Tibial nerve (tissue), 3 donors: ENCODE data around the gene TAAR8.

ENCODE experiments used
- POLR2A ChIP-seq, 2 donors: fragments of 450-650 bp; IDR thresholded peaks; one replicate each; pipeline ENCODE4 v1.6.1; 2017; ENCODE audit warnings: antibody characterized with exemption in 2 of 2, mild to moderate bottlenecking in 2 of 2, moderate library complexity in 2 of 2
- TF ChIP-seq, protein P1 (sequence below), 5 experiments: fragments of 200-600 bp in 3 of 5; fragments of 450-650 bp in 2 of 5; sonication (generic) in 3 of 5; IDR thresholded peaks; one replicate each; pipeline ENCODE4 v1.5.1; 2016 to 2019; ENCODE audit warnings: antibody characterized with exemption in 5 of 5, mild to moderate bottlenecking in 3 of 5, moderate library complexity in 2 of 5

DNA sequence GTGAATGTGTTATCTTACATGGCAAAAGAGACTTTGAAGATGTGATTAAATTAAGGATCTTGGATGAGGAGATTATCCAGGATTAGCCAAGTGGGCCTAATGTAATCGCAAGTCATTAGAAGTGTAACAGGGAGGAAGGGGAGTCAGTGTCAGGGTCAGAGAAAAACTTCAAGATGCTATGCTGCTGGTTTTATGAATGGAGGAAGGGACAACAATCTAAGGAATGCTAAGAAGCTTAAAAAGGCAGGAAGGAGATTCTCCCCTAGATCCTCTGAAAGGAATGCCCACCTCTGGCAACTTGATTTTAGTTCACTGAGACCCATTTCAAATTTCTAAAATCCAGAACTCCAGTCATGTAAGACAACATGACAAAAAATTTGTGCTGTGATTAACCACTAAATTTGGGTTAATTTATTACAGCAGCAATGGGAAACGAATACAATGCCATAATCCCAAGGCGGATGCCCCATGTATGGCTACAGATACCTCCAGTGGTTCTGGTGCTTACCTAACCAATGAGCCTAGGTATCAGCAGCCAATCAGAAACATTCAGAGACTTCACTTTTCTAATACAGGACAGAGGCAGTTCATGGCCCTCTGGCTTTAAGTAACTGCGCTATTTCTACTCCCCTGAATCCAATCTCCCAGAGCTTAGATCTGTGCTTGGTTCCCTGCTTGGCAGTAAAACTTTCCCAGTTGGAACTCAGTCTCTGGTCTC lies 3.6 kb upstream of the TAAR8 start:
- TF ChIP-seq, protein P1, sequence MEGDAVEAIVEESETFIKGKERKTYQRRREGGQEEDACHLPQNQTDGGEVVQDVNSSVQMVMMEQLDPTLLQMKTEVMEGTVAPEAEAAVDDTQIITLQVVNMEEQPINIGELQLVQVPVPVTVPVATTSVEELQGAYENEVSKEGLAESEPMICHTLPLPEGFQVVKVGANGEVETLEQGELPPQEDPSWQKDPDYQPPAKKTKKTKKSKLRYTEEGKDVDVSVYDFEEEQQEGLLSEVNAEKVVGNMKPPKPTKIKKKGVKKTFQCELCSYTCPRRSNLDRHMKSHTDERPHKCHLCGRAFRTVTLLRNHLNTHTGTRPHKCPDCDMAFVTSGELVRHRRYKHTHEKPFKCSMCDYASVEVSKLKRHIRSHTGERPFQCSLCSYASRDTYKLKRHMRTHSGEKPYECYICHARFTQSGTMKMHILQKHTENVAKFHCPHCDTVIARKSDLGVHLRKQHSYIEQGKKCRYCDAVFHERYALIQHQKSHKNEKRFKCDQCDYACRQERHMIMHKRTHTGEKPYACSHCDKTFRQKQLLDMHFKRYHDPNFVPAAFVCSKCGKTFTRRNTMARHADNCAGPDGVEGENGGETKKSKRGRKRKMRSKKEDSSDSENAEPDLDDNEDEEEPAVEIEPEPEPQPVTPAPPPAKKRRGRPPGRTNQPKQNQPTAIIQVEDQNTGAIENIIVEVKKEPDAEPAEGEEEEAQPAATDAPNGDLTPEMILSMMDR (IDR thresholded peaks at IDR 0.05) = no peak
- TF ChIP-seq POLR2A (IDR thresholded peaks at IDR 0.05) = no peak
